Measurements from ENCODE around the gene ARHGAP26. TPM values are rescaled to one million over a fixed set of nuclear protein-coding genes. Genes with fewer than 3 reads are reported as not detected.

The ARHGAP26 gene
- polyA plus RNA-seq, 3 donors, result 26.5 to 56.8 (median 28.7) TPM

DNA sequence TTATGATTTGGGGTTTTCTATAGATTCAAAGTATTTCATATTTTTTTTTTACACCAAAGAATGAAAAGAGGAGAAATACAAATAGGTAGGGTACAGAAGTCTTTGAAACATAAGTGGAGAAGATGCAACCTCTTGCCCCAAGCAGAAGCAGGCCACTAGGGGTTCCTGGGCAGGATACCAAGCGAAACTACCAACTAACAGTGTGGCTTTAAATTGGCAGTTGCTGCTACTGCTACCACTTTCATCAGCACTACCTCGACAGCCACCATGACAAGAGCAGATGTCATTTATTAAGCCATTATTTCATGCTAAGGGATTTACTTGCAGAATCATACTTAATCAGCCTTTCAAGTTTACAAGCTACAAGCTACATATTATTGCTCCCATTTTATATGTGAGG, 345.2 kb downstream of the ARHGAP26 start:
- H3K4me1 Mint-ChIP-seq, result peaks cover 59% of the 10 kb centered on the region
- Histone ChIP-seq H4K20me1 (ENCODE audit: insufficient read depth, low read length) (peaks cover 30% of the 10 kb centered on the region), H3K36me3 (replicated peaks in 1 of 2; ENCODE audit: control insufficient read depth in 1 of 2, insufficient read depth in 2 of 2, low read length in 2 of 2) (peaks cover 5 to 30% of the 10 kb centered on the region in 2 donors), H2AFZ (ENCODE audit: insufficient read depth, low read depth, low read length, poor library complexity, severe bottlenecking) (no peak overlapping the region), H3K27ac (ENCODE audit: low read depth in 1 of 2, low read length in 2 of 2) (no peak overlapping the region), H3K4me2 (replicated peaks; ENCODE audit: extremely low read depth, low read length, poor library complexity, severe bottlenecking) (no peak overlapping the region), H3K4me3 (replicated peaks in 1 of 3; ENCODE audit: low read depth in 2 of 3, low read length in 3 of 3) (no peak overlapping the region), H3K79me2 (ENCODE audit: insufficient read depth, low read length) (peaks cover 1% of the 10 kb centered on the region), H3K4me1 (ENCODE audit: control insufficient read depth in 1 of 2, insufficient read depth in 2 of 2, low read length in 2 of 2) (peaks cover 46 to 53% of the 10 kb centered on the region in 2 donors), H3K9ac (ENCODE audit: insufficient read depth, low read length, poor library complexity, severe bottlenecking) (no peak overlapping the region), H3K9me3 (replicated peaks in 1 of 2; ENCODE audit: control insufficient read depth in 1 of 2, insufficient read depth in 1 of 2, low read length in 2 of 2) (no peaks in the 10 kb centered on the region), H3K27me3 (ENCODE audit: control insufficient read depth in 2 of 2, insufficient read depth in 2 of 2, low read length in 2 of 2) (no peaks in the 10 kb centered on the region)
- TF ChIP-seq, protein P1, sequence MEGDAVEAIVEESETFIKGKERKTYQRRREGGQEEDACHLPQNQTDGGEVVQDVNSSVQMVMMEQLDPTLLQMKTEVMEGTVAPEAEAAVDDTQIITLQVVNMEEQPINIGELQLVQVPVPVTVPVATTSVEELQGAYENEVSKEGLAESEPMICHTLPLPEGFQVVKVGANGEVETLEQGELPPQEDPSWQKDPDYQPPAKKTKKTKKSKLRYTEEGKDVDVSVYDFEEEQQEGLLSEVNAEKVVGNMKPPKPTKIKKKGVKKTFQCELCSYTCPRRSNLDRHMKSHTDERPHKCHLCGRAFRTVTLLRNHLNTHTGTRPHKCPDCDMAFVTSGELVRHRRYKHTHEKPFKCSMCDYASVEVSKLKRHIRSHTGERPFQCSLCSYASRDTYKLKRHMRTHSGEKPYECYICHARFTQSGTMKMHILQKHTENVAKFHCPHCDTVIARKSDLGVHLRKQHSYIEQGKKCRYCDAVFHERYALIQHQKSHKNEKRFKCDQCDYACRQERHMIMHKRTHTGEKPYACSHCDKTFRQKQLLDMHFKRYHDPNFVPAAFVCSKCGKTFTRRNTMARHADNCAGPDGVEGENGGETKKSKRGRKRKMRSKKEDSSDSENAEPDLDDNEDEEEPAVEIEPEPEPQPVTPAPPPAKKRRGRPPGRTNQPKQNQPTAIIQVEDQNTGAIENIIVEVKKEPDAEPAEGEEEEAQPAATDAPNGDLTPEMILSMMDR (IDR thresholded peaks at IDR 0.05), result no peak
- peaks cover 31 to 34% of the 10 kb centered on the region in 2 donors for H3K36me3 Mint-ChIP-seq
- H3K27ac Mint-ChIP-seq, result no peak overlapping the region
- no peaks in the 10 kb centered on the region for H3K27me3 Mint-ChIP-seq (ENCODE audit: low read depth in 3 of 3)
- no peak for DNase-seq
- WGBS (ENCODE audit: insufficient coverage), result no CpG with 5 or more reads among the region's 2 CpGs
- H3K9me3 Mint-ChIP-seq, result peaks cover 0 to 2% (median 0%) of the 10 kb centered on the region in 7 donors
- no peak overlapping the region for H3K4me3 Mint-ChIP-seq
- intact Hi-C loops (cut with micrococcal nuclease), result loop anchor here in 1 of 2 donors (5.0 kb wide), 1 partner anchor 103 kb away; no protein-coding TSS in a partner anchor

DNA sequence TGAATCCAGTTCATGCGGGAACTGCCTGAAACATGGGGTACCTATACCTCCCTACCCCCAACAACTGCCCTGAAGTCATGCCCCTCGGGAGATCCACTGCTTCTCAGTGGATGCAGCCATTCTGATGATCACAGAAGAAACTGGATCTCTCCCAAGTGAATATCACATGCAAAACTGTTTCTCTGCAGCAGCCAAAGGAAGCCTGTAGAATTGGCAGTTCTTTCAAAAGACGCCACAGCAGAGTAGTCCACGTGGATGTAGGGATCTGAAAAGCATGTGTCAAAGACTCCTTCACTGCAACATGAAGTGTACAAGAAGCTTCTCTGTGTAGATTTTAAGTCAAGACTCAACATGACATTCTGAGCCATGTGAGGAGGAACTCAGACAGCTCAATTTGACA, 346.6 kb downstream of the ARHGAP26 start:
- peak overlapping the region; percentile 4 to 97 for H3K27ac ChIP-seq (ENCODE audit: low read depth in 1 of 2, low read length in 2 of 2)
- no peaks in the 10 kb centered on the region for H3K9me3 ChIP-seq (replicated peaks in 1 of 2; ENCODE audit: control insufficient read depth in 1 of 2, insufficient read depth in 1 of 2, low read length in 2 of 2)
- H3K9ac ChIP-seq (ENCODE audit: insufficient read depth, low read length, poor library complexity, severe bottlenecking), result no peak overlapping the region
- Mint-ChIP-seq H3K27ac (peak overlapping the region; percentile 2 to 98 (median 65)), H3K36me3 (peaks cover 38 to 42% of the 10 kb centered on the region in 2 donors), H3K4me3 (no peak overlapping the region), H3K9me3 (peaks cover 0 to 2% (median 0%) of the 10 kb centered on the region in 7 donors), H3K27me3 (ENCODE audit: low read depth in 3 of 3) (no peaks in the 10 kb centered on the region), H3K4me1 (peaks cover 52% of the 10 kb centered on the region)
- H3K27me3 ChIP-seq (ENCODE audit: control insufficient read depth in 2 of 2, insufficient read depth in 2 of 2, low read length in 2 of 2), result no peaks in the 10 kb centered on the region
- no peak overlapping the region for H2AFZ ChIP-seq (ENCODE audit: insufficient read depth, low read depth, low read length, poor library complexity, severe bottlenecking)
- peaks cover 13 to 36% of the 10 kb centered on the region in 2 donors for H3K36me3 ChIP-seq (replicated peaks in 1 of 2; ENCODE audit: control insufficient read depth in 1 of 2, insufficient read depth in 2 of 2, low read length in 2 of 2)
- intact Hi-C loops (cut with micrococcal nuclease), result loop anchor here in 1 of 2 donors (5.0 kb wide), 1 partner anchor 105 kb away; no protein-coding TSS in a partner anchor
- H3K79me2 ChIP-seq (ENCODE audit: insufficient read depth, low read length), result peaks cover 6% of the 10 kb centered on the region
- H3K4me3 ChIP-seq (replicated peaks in 1 of 3; ENCODE audit: low read depth in 2 of 3, low read length in 3 of 3), result no peak overlapping the region
- 97% methylated on average over 4 of the region's 4 CpGs for WGBS (ENCODE audit: insufficient coverage)
- DNase-seq, result no peak
- H3K4me1 ChIP-seq (ENCODE audit: control insufficient read depth in 1 of 2, insufficient read depth in 2 of 2, low read length in 2 of 2), result peaks cover 41 to 45% of the 10 kb centered on the region in 2 donors
- H3K4me2 ChIP-seq (replicated peaks; ENCODE audit: extremely low read depth, low read length, poor library complexity, severe bottlenecking), result no peak overlapping the region
- H4K20me1 ChIP-seq (ENCODE audit: insufficient read depth, low read length), result peaks cover 25% of the 10 kb centered on the region
- TF ChIP-seq, protein P1 (IDR thresholded peaks at IDR 0.05), result no peak
